GM21786 (cell line): ENCODE results near the gene ADAMTSL5.

ENCODE experiments used
- ATAC-seq: cut with Tn5 transposase; IDR thresholded peaks from one replicate; pipeline ENCODE4 v1.9.1; 2021; ENCODE audit not compliant: unreplicated experiment

The ADAMTSL5 gene

GRCh38 chr19:1497578-1498235, 15.1 kb downstream of the ADAMTSL5 start:
- ATAC-seq, result no peak

GRCh38 chr19:1496714-1497577, 15.9 kb downstream of the ADAMTSL5 start:
- ATAC-seq, result no peak

GRCh38 chr19:1495799-1496713, 16.8 kb downstream of the ADAMTSL5 start:
- ATAC-seq, result no peak

GRCh38 chr19:1495051-1495798, 17.6 kb downstream of the ADAMTSL5 start:
- ATAC-seq, result no peak

GRCh38 chr19:1494115-1494815, 18.6 kb downstream of the ADAMTSL5 start:
- ATAC-seq, result no peak

- ATAC-seq, result no peak
Measured at GRCh38 chr19:1492474-1493006, 20.3 kb downstream of the ADAMTSL5 start.

- ATAC-seq, result no peak
Measured at GRCh38 chr19:1491849-1492170, 21.0 kb downstream of the ADAMTSL5 start.

- ATAC-seq, result no peak
Measured at GRCh38 chr19:1491114-1491848, 21.5 kb downstream of the ADAMTSL5 start, which contains the start of gene REEP6. TSS of gene REEP6 (plus strand) at chr19:1491181. CDS start at chr19:1491270, 89 bp downstream.

GRCh38 chr19:1490311-1491113, 22.3 kb downstream of the ADAMTSL5 start, which contains the start of gene PCSK4:
TSS of gene PCSK4 (minus strand) at chr19:1490350. CDS start at chr19:1490346, 4 bp downstream.
- ATAC-seq, result peak; percentile 88

- no peak for ATAC-seq
Measured at GRCh38 chr19:1489463-1490310, 23.1 kb downstream of the ADAMTSL5 start.

GRCh38 chr19:1488282-1488601, 24.6 kb downstream of the ADAMTSL5 start:
- ATAC-seq, result no peak

- no peak for ATAC-seq
Measured at GRCh38 chr19:1487576-1488281, 25.1 kb downstream of the ADAMTSL5 start.

GRCh38 chr19:1486720-1487575, 25.9 kb downstream of the ADAMTSL5 start:
- no peak for ATAC-seq

GRCh38 chr19:1483979-1484428, 28.8 kb downstream of the ADAMTSL5 start:
- ATAC-seq, result no peak

GRCh38 chr19:1483131-1483978, 29.5 kb downstream of the ADAMTSL5 start:
- no peak for ATAC-seq
